WTC11 (cell line): Measurements from ENCODE around the gene NMB.

Source experiments
- NFE2L1 ChIP-seq: sonication (generic); formaldehyde crosslinking; IDR thresholded peaks from 2 replicates; pipeline ENCODE4 v1.8.1; 2023; ENCODE audit warnings: missing genetic modification reagents
- TF ChIP-seq, protein P1 (sequence below): fragments of 200-600 bp; IDR thresholded peaks from 2 replicates; pipeline ENCODE4 v1.8.0; 2022; ENCODE audit warnings: antibody characterized with exemption
- TF ChIP-seq, protein P2 (sequence below): sonication (generic); formaldehyde crosslinking; IDR thresholded peaks from 2 replicates; pipeline ENCODE4 v1.8.0; 2023; ENCODE audit warnings: mild to moderate bottlenecking, missing genetic modification reagents
- TF ChIP-seq, protein P3 (sequence below): sonication (generic); formaldehyde crosslinking; conservative IDR thresholded peaks from 2 replicates; pipeline ENCODE4 v1.8.1; 2022; ENCODE audit warnings: mild to moderate bottlenecking, missing genetic modification reagents
- TF ChIP-seq, protein P4 (sequence below): sonication (generic); formaldehyde crosslinking; IDR thresholded peaks from 2 replicates; pipeline ENCODE4 v1.8.1; 2022; ENCODE audit warnings: low read depth, missing genetic modification reagents, borderline replicate concordance

DNA sequence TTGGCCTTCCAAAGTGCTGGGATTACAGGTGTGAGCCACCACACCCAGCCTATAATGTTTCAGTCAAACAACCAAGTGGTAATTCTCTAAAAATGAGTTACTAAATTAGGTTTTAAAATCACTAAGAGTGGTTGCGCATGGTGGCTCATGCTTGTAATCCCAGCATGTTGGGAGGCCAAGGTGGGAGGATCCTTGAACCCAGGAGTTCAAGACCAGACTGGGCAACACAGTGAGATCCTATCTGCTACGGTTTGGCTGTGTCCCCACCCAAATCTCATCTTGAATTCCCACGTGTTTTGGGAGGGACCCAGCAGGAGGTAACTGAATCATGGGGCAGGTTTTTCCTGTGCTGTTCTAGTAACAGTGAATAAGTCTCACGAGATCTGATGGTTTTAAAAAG is 31.9 kb upstream of the NMB start:
- TF ChIP-seq, protein P1, sequence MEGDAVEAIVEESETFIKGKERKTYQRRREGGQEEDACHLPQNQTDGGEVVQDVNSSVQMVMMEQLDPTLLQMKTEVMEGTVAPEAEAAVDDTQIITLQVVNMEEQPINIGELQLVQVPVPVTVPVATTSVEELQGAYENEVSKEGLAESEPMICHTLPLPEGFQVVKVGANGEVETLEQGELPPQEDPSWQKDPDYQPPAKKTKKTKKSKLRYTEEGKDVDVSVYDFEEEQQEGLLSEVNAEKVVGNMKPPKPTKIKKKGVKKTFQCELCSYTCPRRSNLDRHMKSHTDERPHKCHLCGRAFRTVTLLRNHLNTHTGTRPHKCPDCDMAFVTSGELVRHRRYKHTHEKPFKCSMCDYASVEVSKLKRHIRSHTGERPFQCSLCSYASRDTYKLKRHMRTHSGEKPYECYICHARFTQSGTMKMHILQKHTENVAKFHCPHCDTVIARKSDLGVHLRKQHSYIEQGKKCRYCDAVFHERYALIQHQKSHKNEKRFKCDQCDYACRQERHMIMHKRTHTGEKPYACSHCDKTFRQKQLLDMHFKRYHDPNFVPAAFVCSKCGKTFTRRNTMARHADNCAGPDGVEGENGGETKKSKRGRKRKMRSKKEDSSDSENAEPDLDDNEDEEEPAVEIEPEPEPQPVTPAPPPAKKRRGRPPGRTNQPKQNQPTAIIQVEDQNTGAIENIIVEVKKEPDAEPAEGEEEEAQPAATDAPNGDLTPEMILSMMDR = no peak
- TF ChIP-seq, protein P2, sequence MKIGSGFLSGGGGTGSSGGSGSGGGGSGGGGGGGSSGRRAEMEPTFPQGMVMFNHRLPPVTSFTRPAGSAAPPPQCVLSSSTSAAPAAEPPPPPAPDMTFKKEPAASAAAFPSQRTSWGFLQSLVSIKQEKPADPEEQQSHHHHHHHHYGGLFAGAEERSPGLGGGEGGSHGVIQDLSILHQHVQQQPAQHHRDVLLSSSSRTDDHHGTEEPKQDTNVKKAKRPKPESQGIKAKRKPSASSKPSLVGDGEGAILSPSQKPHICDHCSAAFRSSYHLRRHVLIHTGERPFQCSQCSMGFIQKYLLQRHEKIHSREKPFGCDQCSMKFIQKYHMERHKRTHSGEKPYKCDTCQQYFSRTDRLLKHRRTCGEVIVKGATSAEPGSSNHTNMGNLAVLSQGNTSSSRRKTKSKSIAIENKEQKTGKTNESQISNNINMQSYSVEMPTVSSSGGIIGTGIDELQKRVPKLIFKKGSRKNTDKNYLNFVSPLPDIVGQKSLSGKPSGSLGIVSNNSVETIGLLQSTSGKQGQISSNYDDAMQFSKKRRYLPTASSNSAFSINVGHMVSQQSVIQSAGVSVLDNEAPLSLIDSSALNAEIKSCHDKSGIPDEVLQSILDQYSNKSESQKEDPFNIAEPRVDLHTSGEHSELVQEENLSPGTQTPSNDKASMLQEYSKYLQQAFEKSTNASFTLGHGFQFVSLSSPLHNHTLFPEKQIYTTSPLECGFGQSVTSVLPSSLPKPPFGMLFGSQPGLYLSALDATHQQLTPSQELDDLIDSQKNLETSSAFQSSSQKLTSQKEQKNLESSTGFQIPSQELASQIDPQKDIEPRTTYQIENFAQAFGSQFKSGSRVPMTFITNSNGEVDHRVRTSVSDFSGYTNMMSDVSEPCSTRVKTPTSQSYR = no peak
- TF ChIP-seq, protein P3, sequence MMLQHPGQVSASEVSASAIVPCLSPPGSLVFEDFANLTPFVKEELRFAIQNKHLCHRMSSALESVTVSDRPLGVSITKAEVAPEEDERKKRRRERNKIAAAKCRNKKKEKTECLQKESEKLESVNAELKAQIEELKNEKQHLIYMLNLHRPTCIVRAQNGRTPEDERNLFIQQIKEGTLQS (CRISPR knock-in tag) = no peak
- no peak for TF ChIP-seq NFE2L1 (CRISPR knock-in tag)
- TF ChIP-seq, protein P4, sequence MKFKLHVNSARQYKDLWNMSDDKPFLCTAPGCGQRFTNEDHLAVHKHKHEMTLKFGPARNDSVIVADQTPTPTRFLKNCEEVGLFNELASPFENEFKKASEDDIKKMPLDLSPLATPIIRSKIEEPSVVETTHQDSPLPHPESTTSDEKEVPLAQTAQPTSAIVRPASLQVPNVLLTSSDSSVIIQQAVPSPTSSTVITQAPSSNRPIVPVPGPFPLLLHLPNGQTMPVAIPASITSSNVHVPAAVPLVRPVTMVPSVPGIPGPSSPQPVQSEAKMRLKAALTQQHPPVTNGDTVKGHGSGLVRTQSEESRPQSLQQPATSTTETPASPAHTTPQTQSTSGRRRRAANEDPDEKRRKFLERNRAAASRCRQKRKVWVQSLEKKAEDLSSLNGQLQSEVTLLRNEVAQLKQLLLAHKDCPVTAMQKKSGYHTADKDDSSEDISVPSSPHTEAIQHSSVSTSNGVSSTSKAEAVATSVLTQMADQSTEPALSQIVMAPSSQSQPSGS = no peak
